Trophoblast cell (in vitro differentiated cells and primary cell): ENCODE results near the gene TCP11L2.

Experiments
- DNase-seq, 2 donors: peaks; one replicate each; pipeline ENCODE4 v3.0.0-alpha.2; 2016
- H2AFZ ChIP-seq: 2 replicates; pipeline ENCODE4 v1.6.1; 2013; ENCODE audit warnings: low read length, moderate library complexity, mild to moderate bottlenecking; ENCODE audit not compliant: insufficient read depth, poor library complexity
- H2AK5ac ChIP-seq: 2 replicates; pipeline ENCODE4 v1.6.1; 2013; ENCODE audit warnings: mild to moderate bottlenecking, low read length
- H2BK120ac ChIP-seq: 2 replicates; pipeline ENCODE4 v1.6.1; 2013; ENCODE audit warnings: low read length, mild to moderate bottlenecking, moderate library complexity; ENCODE audit not compliant: insufficient read depth, poor library complexity
- H2BK12ac ChIP-seq: 2 replicates; pipeline ENCODE4 v1.6.1; 2013; ENCODE audit warnings: mild to moderate bottlenecking, low read length, moderate library complexity
- H2BK5ac ChIP-seq: 2 replicates; pipeline ENCODE4 v1.6.1; 2013; ENCODE audit warnings: low read length, low read depth, moderate library complexity, mild to moderate bottlenecking; ENCODE audit not compliant: poor library complexity
- H3K14ac ChIP-seq: 2 replicates; pipeline ENCODE4 v1.6.1; 2013; ENCODE audit warnings: mild to moderate bottlenecking, low read length
- H3K18ac ChIP-seq: 2 replicates; pipeline ENCODE4 v1.6.1; 2013; ENCODE audit warnings: mild to moderate bottlenecking, low read length
- H3K23ac ChIP-seq: 2 replicates; pipeline ENCODE4 v1.6.1; 2013; ENCODE audit warnings: low read length
- H3K27ac ChIP-seq: 2 replicates; pipeline ENCODE4 v1.5.1; 2013; ENCODE audit warnings: low read depth, mild to moderate bottlenecking, inconsistent platforms, low read length, moderate library complexity
- H3K27me3 ChIP-seq: 2 replicates; pipeline ENCODE4 v1.6.1; 2013; ENCODE audit warnings: inconsistent platforms, mild to moderate bottlenecking, low read length, moderate library complexity; ENCODE audit not compliant: insufficient read depth
- H3K36me3 ChIP-seq, 2 experiments: 1 replicate in 1 of 2; 2 replicates in 1 of 2; pipeline ENCODE4 v1.6.1; 2013; ENCODE audit warnings: low read length in 2 of 2, mild to moderate bottlenecking in 2 of 2, moderate library complexity in 1 of 2; ENCODE audit not compliant: insufficient read depth in 2 of 2, control insufficient read depth in 1 of 2
- H3K4ac ChIP-seq: 2 replicates; pipeline ENCODE4 v1.6.1; 2013; ENCODE audit warnings: low read depth, mild to moderate bottlenecking, low read length, moderate library complexity
- H3K4me1 ChIP-seq, 2 experiments: 1 replicate in 1 of 2; 2 replicates in 1 of 2; pipeline ENCODE4 v1.6.1; 2013; ENCODE audit warnings: low read length in 2 of 2, mild to moderate bottlenecking in 2 of 2, moderate library complexity in 1 of 2; ENCODE audit not compliant: insufficient read depth in 2 of 2, control insufficient read depth in 1 of 2
- H3K4me2 ChIP-seq: 2 replicates; pipeline ENCODE4 v1.6.1; 2013; ENCODE audit warnings: inconsistent platforms, mild to moderate bottlenecking, low read length, moderate library complexity
- H3K4me3 ChIP-seq: 2 replicates; pipeline ENCODE4 v1.5.1; 2013; ENCODE audit warnings: mild to moderate bottlenecking, low read depth, low read length, inconsistent platforms
- H3K79me1 ChIP-seq: one replicate; pipeline ENCODE4 v1.6.1; 2013; ENCODE audit warnings: low read length
- H3K79me2 ChIP-seq: 2 replicates; pipeline ENCODE4 v1.6.1; 2013; ENCODE audit warnings: low read length, mild to moderate bottlenecking; ENCODE audit not compliant: control insufficient read depth, insufficient read depth, poor library complexity
- H3K9ac ChIP-seq: 2 replicates; pipeline ENCODE4 v1.6.1; 2013; ENCODE audit warnings: mild to moderate bottlenecking, low read length
- H3K9me3 ChIP-seq: 2 replicates; pipeline ENCODE4 v1.6.1; 2013; ENCODE audit warnings: low read depth, mild to moderate bottlenecking, control low read depth, inconsistent platforms, low read length; ENCODE audit not compliant: insufficient read depth
- H4K12ac ChIP-seq: 2 replicates; pipeline ENCODE4 v1.6.1; 2013; ENCODE audit warnings: low read depth, mild to moderate bottlenecking, low read length, moderate library complexity
- H4K8ac ChIP-seq: 2 replicates; pipeline ENCODE4 v1.6.1; 2013; ENCODE audit warnings: low read depth, mild to moderate bottlenecking, low read length, moderate library complexity
- H4K91ac ChIP-seq: one replicate; pipeline ENCODE4 v1.6.1; 2013; ENCODE audit warnings: low read depth, mild to moderate bottlenecking, low read length, moderate library complexity
- WGBS: extraction: QIAGEN DNeasy Blood & Tissue Kit; methylation state at CpG from one replicate; pipeline ENCODE4 v1.1.7; 2013; ENCODE audit warnings: missing lambda C conversion rate; ENCODE audit not compliant: insufficient read length, insufficient coverage; ENCODE audit errors: extremely low coverage; 5-methylcytosine and 5-hydroxymethylcytosine counted together

The TCP11L2 gene

GRCh38 chr12:106332536-106332935 lies 30.0 kb downstream of the TCP11L2 start:
- Histone ChIP-seq H2BK5ac (no peak overlapping the region), H4K12ac (no peak overlapping the region), H3K27ac (no peak overlapping the region), H3K4me2 (no peak overlapping the region), H3K9me3 (peaks cover 1% of the 10 kb centered on the region), H4K8ac (no peak overlapping the region), H3K9ac (no peak overlapping the region), H2BK120ac (no peak overlapping the region), H4K91ac (no peak overlapping the region), H3K36me3 (no peaks in the 10 kb centered on the region), H3K79me1 (no peaks in the 10 kb centered on the region), H2AFZ (no peak overlapping the region), H2BK12ac (no peak overlapping the region), H3K79me2 (peaks cover 1% of the 10 kb centered on the region), H3K14ac (no peak overlapping the region), H2AK5ac (no peak overlapping the region), H3K4me1 (no peaks in the 10 kb centered on the region), H3K4me3 (no peak overlapping the region), H3K27me3 (no peaks in the 10 kb centered on the region), H3K4ac (no peak overlapping the region), H3K18ac (no peak overlapping the region), H3K23ac (no peak overlapping the region)
- no peak for DNase-seq

- H3K79me2 ChIP-seq, result peaks cover 1% of the 10 kb centered on the region
- H2BK5ac ChIP-seq, result no peak overlapping the region
- H3K4me1 ChIP-seq, result no peaks in the 10 kb centered on the region
- no peak overlapping the region for H4K91ac ChIP-seq
- no peak overlapping the region for H3K4ac ChIP-seq
- 100% methylated on average over 1 of the region's 2 CpGs for WGBS
- no peak overlapping the region for H2BK12ac ChIP-seq
- no peak overlapping the region for H2AFZ ChIP-seq
- H3K27ac ChIP-seq, result no peak overlapping the region
- no peaks in the 10 kb centered on the region for H3K79me1 ChIP-seq
- H3K4me2 ChIP-seq, result no peak overlapping the region
- no peak overlapping the region for H2BK120ac ChIP-seq
- no peak overlapping the region for H2AK5ac ChIP-seq
- H4K8ac ChIP-seq, result no peak overlapping the region
- no peak overlapping the region for H3K14ac ChIP-seq
- H3K9me3 ChIP-seq, result peaks cover 1% of the 10 kb centered on the region
- no peaks in the 10 kb centered on the region for H3K27me3 ChIP-seq
- no peak overlapping the region for H3K9ac ChIP-seq
- DNase-seq, result no peak
- H3K18ac ChIP-seq, result no peak overlapping the region
- no peaks in the 10 kb centered on the region for H3K36me3 ChIP-seq
- no peak overlapping the region for H4K12ac ChIP-seq
- H3K4me3 ChIP-seq, result no peak overlapping the region
- no peak overlapping the region for H3K23ac ChIP-seq
These were observed 30.5 kb downstream of the TCP11L2 start for GRCh38 chr12:106333010-106333409.

GRCh38 chr12:106333756-106334155 lies 31.2 kb downstream of the TCP11L2 start:
- H3K27ac ChIP-seq, result no peak overlapping the region
- no peak overlapping the region for H3K9ac ChIP-seq
- H4K12ac ChIP-seq, result no peak overlapping the region
- no peak overlapping the region for H3K14ac ChIP-seq
- H2BK5ac ChIP-seq, result no peak overlapping the region
- no peak overlapping the region for H3K4ac ChIP-seq
- no peak overlapping the region for H2AK5ac ChIP-seq
- H3K18ac ChIP-seq, result no peak overlapping the region
- no peaks in the 10 kb centered on the region for H3K4me1 ChIP-seq
- no peaks in the 10 kb centered on the region for H3K79me1 ChIP-seq
- H2AFZ ChIP-seq, result no peak overlapping the region
- DNase-seq, result no peak
- no peak overlapping the region for H3K4me3 ChIP-seq
- H3K9me3 ChIP-seq, result peaks cover 1% of the 10 kb centered on the region
- H3K36me3 ChIP-seq, result no peaks in the 10 kb centered on the region
- H2BK12ac ChIP-seq, result no peak overlapping the region
- H3K27me3 ChIP-seq, result no peaks in the 10 kb centered on the region
- peaks cover 1% of the 10 kb centered on the region for H3K79me2 ChIP-seq
- no peak overlapping the region for H3K4me2 ChIP-seq
- WGBS, result no CpG with 5 or more reads among the region's 2 CpGs
- no peak overlapping the region for H3K23ac ChIP-seq
- H4K91ac ChIP-seq, result no peak overlapping the region
- no peak overlapping the region for H4K8ac ChIP-seq
- H2BK120ac ChIP-seq, result no peak overlapping the region

- Histone ChIP-seq H3K79me1 (no peaks in the 10 kb centered on the region), H2AK5ac (no peak overlapping the region), H3K23ac (no peak overlapping the region), H4K91ac (no peak overlapping the region), H3K36me3 (no peaks in the 10 kb centered on the region), H3K4me3 (no peak overlapping the region), H2AFZ (no peak overlapping the region), H3K4ac (no peak overlapping the region), H3K27ac (no peak overlapping the region), H3K79me2 (no peaks in the 10 kb centered on the region), H4K12ac (no peak overlapping the region), H4K8ac (no peak overlapping the region), H3K27me3 (no peaks in the 10 kb centered on the region), H3K4me2 (no peak overlapping the region), H2BK12ac (no peak overlapping the region), H3K9me3 (no peaks in the 10 kb centered on the region), H3K9ac (no peak overlapping the region), H2BK5ac (no peak overlapping the region), H3K18ac (no peak overlapping the region), H3K4me1 (no peaks in the 10 kb centered on the region), H3K14ac (no peak overlapping the region), H2BK120ac (no peak overlapping the region)
- no peak for DNase-seq
- no CpG with 5 or more reads among the region's 2 CpGs for WGBS
These were observed 38.7 kb downstream of the TCP11L2 start for GRCh38 chr12:106341086-106341877.
